G401 (cell line): Measurements from ENCODE around the gene AFG3L2. TPM values are rescaled to one million over a fixed set of nuclear protein-coding genes. Genes with fewer than 3 reads are reported as not detected.

Experiments used
- DNase-seq: peaks from one replicate; pipeline ENCODE4 v3.0.0-alpha.2; 2015; ENCODE audit warnings: low spot score
- in situ Hi-C: cut with HindIII; loops from 2 replicates; pipeline ENCODE4 v1.10.0; 2016; ENCODE audit warnings: low sequenced_read_pairs, mixed read lengths
- total RNA-seq: library from RNA; depleted of rRNA; stranded (reverse); fragments of >200 nt; shearing (Covaris generic); gene quantifications from 2 replicates; pipeline ENCODE4 v1.2.3, GENCODE V29; 2014

Gene AFG3L2
- total RNA-seq, 1 experiment from 2014 or later = 107 TPM

- in situ Hi-C loops = no loop called here
- DNase-seq = no peak
These were observed 43.3 kb downstream of the AFG3L2 start for GRCh38 chr18:12333506-12334290.

GRCh38 chr18:12330766-12331165 is 46.3 kb downstream of the AFG3L2 start:
- DNase-seq = no peak
- in situ Hi-C loops = no loop called here

DNA sequence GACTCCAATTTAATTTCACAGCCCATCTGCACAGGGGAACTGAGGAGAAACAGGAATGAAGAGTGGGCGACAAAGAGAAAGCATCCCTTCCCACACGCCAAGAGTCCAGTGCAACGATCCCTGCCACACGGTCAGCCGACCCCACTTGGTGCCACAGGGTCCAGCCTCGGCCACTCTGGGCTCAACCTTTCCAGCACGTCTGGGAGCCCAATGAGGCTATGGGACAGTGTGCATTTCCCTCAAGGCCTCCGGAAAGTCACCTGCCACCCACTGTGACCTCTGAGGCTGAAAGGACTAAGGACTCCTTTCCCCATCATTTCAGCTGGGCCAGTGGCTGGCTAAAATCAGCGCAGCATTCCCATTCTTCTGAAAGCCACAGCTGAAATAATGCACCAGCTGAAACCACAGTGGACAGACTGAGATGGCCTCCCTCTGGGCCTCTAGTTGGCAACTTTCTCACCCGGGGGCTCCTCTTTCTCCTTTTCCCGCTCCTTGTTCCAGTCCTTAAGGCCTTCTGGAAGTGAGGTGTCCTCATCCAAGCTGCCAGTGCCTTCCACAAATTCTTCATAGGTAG is 47.8 kb downstream of the AFG3L2 start:
- in situ Hi-C loops = no loop called here
- no peak for DNase-seq

DNA sequence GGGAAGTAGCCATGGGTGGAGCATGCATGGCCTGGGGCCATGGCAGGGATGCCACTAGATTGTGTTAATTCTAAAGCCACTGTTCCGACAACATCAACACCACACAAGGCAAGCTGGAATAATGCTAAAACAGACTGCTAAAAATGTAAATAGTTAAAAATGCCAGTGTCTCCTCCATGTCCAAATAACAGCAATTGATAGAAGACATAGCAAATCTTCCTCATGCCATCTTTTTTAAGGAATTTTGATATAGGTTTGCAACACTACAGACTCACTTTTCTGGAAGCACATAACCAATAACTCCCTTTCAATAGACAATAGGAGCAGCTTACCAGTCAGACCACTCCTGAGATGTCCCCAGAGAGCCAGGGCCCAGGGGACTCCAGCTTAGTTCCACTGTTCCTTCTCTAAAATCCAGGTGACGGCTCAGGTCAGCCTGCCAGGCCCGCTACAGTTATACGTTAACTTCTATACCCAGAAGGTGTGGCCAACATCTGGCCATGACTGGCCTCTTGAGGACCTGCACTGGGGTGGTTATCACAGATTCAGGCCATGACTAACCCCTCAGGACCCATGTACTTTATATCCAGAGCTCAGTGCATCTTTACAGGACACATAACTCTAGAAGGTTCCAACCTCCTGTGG is 48.7 kb downstream of the AFG3L2 start:
- in situ Hi-C loops = no loop called here
- no peak for DNase-seq

DNA sequence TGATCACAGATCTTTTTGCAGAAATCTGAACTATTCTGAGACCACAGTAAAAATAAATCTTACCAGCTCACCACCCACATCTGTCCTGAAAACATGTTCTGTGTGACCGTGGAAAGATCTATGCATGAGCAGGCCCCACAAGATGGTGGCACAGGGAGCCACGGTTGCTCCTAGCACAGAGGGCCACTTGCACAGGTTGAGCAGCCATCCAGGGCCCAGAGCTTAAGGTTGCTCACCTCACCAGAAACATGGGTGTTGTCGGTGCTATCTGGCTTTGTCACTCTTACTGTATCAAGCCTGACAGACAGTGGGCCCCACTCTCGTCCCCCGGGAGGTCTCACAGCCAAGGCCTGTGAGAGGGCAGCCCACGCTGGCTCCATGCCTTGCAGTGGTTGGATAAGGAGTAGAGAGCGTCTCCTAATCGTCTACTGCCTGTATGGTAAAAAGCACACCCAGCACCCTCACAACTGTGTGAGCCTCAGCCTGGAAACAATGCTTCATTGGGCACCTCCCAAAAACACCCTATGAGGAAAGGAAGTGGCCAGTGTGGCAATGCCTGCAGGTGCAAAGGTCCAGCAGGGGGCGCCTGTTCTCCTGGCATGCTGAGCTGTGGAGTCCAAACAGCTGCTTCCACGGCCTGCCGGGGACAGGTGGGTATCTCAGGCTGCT is 49.4 kb downstream of the AFG3L2 start:
- DNase-seq = peak; percentile 55
- in situ Hi-C loops = no loop called here

DNA sequence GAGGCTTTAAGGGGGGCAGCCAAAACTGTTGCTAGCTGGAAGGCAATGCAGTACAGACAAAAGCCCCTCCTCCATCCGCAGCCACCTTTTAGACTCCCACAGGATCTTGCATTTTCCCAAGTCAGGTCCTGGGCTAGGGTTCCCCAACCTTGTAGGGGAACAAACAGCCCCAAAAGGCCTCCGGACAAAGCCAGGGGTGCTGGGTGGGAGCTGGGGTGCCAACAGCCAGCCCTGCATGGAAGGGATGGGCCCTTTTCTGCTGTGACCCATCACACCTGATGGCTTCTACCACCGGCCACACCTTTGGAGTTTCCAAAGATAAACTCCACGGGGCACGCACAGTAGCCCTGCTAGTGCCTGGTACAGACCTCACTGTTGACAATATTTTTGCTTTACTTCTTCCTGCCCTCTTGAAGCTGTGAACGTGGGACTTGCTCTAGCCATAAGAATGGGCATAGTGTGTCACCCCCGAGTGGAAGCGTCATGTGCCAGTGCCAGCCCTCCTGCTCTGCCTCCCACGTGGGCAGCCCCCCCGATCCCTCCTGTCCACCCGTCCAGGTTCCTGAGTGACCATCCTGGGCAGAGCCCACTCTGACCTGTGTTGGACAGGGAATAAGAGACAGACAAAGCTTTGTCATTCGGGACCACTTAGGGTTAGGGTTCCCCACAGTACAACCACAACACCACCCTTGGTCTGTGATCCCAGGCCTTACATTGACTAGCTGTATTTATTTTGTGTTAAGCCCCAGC is 50.1 kb downstream of the AFG3L2 start:
- in situ Hi-C loops = no loop called here

DNA sequence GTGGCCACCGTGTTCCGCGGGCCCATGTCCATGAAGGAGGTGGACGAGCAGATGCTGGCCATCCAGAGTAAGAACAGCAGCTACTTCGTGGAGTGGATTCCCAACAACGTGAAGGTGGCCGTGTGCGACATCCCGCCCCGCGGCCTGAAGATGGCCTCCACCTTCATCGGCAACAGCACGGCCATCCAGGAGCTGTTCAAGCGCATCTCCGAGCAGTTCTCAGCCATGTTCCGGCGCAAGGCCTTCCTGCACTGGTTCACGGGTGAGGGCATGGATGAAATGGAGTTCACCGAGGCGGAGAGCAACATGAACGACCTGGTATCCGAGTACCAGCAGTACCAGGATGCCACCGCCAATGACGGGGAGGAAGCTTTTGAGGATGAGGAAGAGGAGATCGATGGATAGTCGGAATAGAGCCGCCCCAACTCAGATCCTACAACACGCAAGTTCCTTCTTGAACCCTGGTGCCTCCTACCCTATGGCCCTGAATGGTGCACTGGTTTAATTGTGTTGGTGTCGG is 51.2 kb downstream of the AFG3L2 start:
- no peak for DNase-seq
- in situ Hi-C loops = no loop called here

More for the DNA sequence above, 50.1 kb downstream of the AFG3L2 start:
- DNase-seq = no peak

- in situ Hi-C loops = no loop called here
- no peak for DNase-seq
These were observed 51.9 kb downstream of the AFG3L2 start for GRCh38 chr18:12324991-12325725.

- in situ Hi-C loops = no loop called here
These were observed 55.7 kb downstream of the AFG3L2 start for GRCh38 chr18:12321333-12321732.

GRCh38 chr18:12318857-12319256 is 58.2 kb downstream of the AFG3L2 start:
- in situ Hi-C loops = no loop called here
- no peak for DNase-seq

More at GRCh38 chr18:12321333-12321732, 55.7 kb downstream of the AFG3L2 start:
- no peak for DNase-seq

DNA sequence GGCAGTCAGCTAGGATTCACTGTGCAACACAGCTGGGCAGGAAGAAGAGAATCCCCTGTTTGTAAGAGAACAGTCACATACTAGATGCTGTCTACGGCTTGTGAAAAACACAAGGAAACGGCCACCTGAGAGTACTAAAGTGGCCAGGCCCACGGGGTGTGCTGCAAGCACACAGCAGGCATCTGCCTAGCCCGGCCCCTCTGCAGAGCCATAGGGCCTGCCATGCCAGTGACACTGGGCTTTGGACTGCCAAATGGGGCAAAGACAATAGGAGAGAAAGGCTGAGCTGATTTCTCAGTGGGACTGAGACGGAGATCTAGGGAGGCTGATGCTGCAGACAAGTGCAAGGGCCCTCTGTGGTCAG is 58.7 kb downstream of the AFG3L2 start:
- DNase-seq = no peak
- in situ Hi-C loops = no loop called here

GRCh38 chr18:12317664-12318333 is 59.2 kb downstream of the AFG3L2 start:
- no peak for DNase-seq
- in situ Hi-C loops = no loop called here

DNA sequence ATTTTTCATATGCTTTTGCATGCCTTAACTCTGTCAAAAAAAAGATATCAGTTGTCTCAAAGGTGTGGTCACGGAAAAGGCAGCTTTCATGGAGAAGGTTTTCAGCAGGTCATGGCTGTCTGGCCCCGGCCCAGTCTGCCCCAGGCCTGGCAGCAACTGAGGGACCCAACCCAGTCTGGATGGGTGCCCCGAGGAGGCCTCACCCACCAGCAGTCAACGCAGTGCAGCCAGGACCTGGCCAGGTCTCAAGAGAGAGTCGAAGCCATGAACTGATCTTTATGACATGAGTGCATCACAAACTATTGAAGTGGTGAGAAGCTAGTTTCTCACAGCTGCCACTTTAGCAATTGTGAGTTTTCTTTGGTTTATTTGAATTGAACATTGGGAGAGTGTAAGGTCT is 61.1 kb downstream of the AFG3L2 start:
- no peak for DNase-seq
- in situ Hi-C loops = no loop called here

- in situ Hi-C loops = no loop called here
These were observed 61.5 kb downstream of the AFG3L2 start for GRCh38 chr18:12315490-12315889.

DNA sequence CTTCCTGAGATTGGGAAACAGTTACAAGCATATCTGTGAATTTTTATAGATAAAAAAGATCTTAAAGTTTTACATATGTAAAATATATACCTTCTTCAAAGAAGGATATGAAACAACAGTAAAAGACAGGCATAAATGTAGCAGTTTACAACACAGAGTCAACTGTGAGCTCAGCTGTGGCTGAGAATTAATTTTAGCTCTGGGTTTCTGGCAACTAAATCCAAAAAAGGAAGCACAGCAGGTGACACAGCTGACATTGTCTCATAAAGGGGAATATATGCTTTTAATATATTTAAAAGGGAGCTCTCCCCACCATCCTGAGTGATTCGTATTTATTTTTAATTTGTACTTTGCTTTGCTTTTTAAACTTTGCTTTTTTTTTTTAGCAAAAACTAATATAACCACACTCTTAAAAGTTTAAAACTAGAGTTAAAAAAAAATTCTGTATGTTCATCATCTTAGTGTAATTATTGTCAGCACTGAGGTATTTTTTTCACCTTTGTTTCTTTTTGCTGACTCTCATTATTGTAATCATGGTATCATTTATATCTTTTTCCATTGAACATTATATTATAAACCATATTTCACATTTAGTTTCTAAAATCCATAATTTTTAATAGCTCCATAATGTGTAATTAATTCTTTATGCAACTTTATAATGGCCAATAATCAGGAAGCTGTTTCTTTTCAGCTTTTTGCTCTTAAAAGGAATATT is 62.3 kb downstream of the AFG3L2 start:
- in situ Hi-C loops = no loop called here
- DNase-seq = no peak

More at GRCh38 chr18:12315490-12315889, 61.5 kb downstream of the AFG3L2 start:
- DNase-seq = no peak

DNA sequence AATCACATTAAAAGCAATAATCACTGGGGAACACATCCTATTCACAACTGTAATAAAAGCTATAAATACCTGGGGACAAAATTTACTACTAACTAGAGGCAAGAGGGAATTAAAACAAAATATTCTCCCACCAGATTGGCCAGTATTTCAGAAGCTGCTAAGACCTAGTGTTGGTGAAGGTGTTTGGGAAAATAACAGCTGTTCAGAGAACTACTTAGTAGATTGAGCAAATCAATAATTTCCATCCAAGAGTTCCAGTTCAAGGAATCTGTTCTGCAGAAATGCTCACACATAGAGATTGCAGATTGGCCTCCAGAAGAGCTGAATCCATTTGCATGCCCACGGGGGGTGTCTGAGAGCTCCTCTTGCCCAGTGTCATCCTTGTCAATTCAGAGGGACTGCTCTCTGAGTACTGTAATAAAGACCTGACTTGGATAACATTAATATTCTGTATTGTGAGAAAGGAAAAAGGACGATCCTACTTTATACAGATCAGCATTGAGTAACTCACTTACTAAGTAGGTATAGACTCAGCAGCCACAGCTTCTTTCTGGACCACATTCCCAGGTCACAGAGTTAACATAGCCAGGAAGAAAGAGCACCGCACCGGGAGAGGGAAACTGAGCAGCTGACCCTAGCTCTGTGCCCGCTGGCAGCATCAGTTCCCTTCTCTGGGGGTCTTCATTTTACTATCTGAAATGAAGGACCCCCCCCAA is 63.3 kb downstream of the AFG3L2 start:
- DNase-seq = no peak
- in situ Hi-C loops = no loop called here

- in situ Hi-C loops = no loop called here
- DNase-seq = no peak
These were observed 64.1 kb downstream of the AFG3L2 start for GRCh38 chr18:12312976-12313375.
